HEK293 (cell line): Measurements from ENCODE around the gene DVL1.
A peak's percentile ranks its signal among the peaks of the same experiment; 100 is the strongest.

ENCODE experiments used
- GLIS1 ChIP-seq: fragments of 450-650 bp; formaldehyde crosslinking; IDR thresholded peaks from 2 replicates; pipeline ENCODE4 v1.5.1; 2016; ENCODE audit warnings: missing biosample characterization, missing genetic modification characterization
- KLF16 ChIP-seq: fragments of 450-650 bp; formaldehyde crosslinking; IDR thresholded peaks from 2 replicates; pipeline ENCODE4 v1.5.1; 2017; ENCODE audit warnings: missing biosample characterization, missing genetic modification characterization
- KLF8 ChIP-seq: fragments of 450-650 bp; formaldehyde crosslinking; IDR thresholded peaks from 2 replicates; pipeline ENCODE4 v1.5.1; 2016; ENCODE audit warnings: missing biosample characterization, missing genetic modification characterization
- PATZ1 ChIP-seq: fragments of 450-650 bp; formaldehyde crosslinking; IDR thresholded peaks from 2 replicates; pipeline ENCODE4 v1.5.1; 2016; ENCODE audit warnings: missing biosample characterization, missing genetic modification characterization
- SALL2 ChIP-seq: fragments of 450-650 bp; formaldehyde crosslinking; IDR thresholded peaks from 2 replicates; pipeline ENCODE4 v1.5.0; 2017; ENCODE audit warnings: missing biosample characterization, mild to moderate bottlenecking, missing genetic modification characterization, borderline replicate concordance
- SP3 ChIP-seq: fragments of 450-650 bp; formaldehyde crosslinking; IDR thresholded peaks from 2 replicates; pipeline ENCODE4 v1.5.1; 2016; ENCODE audit warnings: missing biosample characterization, missing genetic modification characterization
- ZBTB10 ChIP-seq: fragments of 450-650 bp; formaldehyde crosslinking; IDR thresholded peaks from 2 replicates; pipeline ENCODE4 v1.5.1; 2016; ENCODE audit warnings: missing biosample characterization, missing genetic modification characterization
- ZBTB11 ChIP-seq: fragments of 450-650 bp; formaldehyde crosslinking; conservative IDR thresholded peaks from 2 replicates; pipeline ENCODE4 v1.5.1; 2016; ENCODE audit warnings: low read depth, missing biosample characterization, missing genetic modification characterization
- ZBTB49 ChIP-seq: fragments of 450-650 bp; formaldehyde crosslinking; IDR thresholded peaks from 2 replicates; pipeline ENCODE4 v1.5.1; 2016; ENCODE audit warnings: missing biosample characterization, missing genetic modification characterization, low read depth
- ZBTB6 ChIP-seq: fragments of 450-650 bp; formaldehyde crosslinking; IDR thresholded peaks from 2 replicates; pipeline ENCODE4 v1.5.1; 2017; ENCODE audit warnings: missing biosample characterization, missing genetic modification characterization
- ZFHX2 ChIP-seq: fragments of 450-650 bp; formaldehyde crosslinking; conservative IDR thresholded peaks from 2 replicates; pipeline ENCODE4 v1.5.1; 2016; ENCODE audit warnings: missing biosample characterization, missing genetic modification characterization
- ZFP69B ChIP-seq: fragments of 450-650 bp; formaldehyde crosslinking; IDR thresholded peaks from 2 replicates; pipeline ENCODE4 v1.5.1; 2016; ENCODE audit warnings: missing biosample characterization, missing genetic modification characterization
- ZNF223 ChIP-seq: fragments of 450-650 bp; formaldehyde crosslinking; IDR thresholded peaks from 2 replicates; pipeline ENCODE4 v1.5.1; 2016; ENCODE audit warnings: missing biosample characterization, missing genetic modification characterization
- ZNF473 ChIP-seq: fragments of 450-650 bp; formaldehyde crosslinking; IDR thresholded peaks from 2 replicates; pipeline ENCODE4 v1.5.1; 2017; ENCODE audit warnings: missing biosample characterization, missing genetic modification characterization
- ZNF621 ChIP-seq: fragments of 450-650 bp; formaldehyde crosslinking; IDR thresholded peaks from 2 replicates; pipeline ENCODE4 v1.5.1; 2017; ENCODE audit warnings: missing biosample characterization, missing genetic modification characterization
- ZNF660 ChIP-seq: fragments of 450-650 bp; IDR thresholded peaks from 2 replicates; pipeline ENCODE4 v1.5.1; 2018; ENCODE audit warnings: missing biosample characterization, mild to moderate bottlenecking, missing genetic modification characterization
- ZNF701 ChIP-seq: fragments of 450-650 bp; formaldehyde crosslinking; IDR thresholded peaks from 2 replicates; pipeline ENCODE4 v1.5.1; 2016; ENCODE audit warnings: missing biosample characterization, missing genetic modification characterization
- ZNF785 ChIP-seq: fragments of 450-650 bp; formaldehyde crosslinking; IDR thresholded peaks from 2 replicates; pipeline ENCODE4 v1.5.1; 2016; ENCODE audit warnings: missing biosample characterization, missing genetic modification characterization
- ZXDB ChIP-seq: fragments of 450-650 bp; formaldehyde crosslinking; IDR thresholded peaks from 2 replicates; pipeline ENCODE4 v1.5.1; 2016; ENCODE audit warnings: missing biosample characterization, missing genetic modification characterization

The DVL1 gene

GRCh38 chr1:1324524-1325287 lies 24.5 kb downstream of the DVL1 start, which contains the start of the genes CPTP and INTS11 (continued):
- TF ChIP-seq ZBTB11 (tag by site-specific recombination) (peak; percentile 57; the same call in 1 of the 2 replicates), ZFHX2 (tag by site-specific recombination) (0 out of 2 replicates have a peak, but pooled peaks have one; percentile 40), ZFP69B (tag by site-specific recombination) (0 out of 2 replicates have a peak, but pooled peaks have one; percentile 13), SP3 (peak; percentile 73), ZNF223 (tag by site-specific recombination) (peak; percentile 97), ZNF701 (tag by site-specific recombination) (no peak), KLF16 (tag by site-specific recombination) (peak; percentile 70; the same call in 1 of the 2 replicates), ZNF473 (no peak), GLIS1 (tag by site-specific recombination) (peak; percentile 26; the same call in 1 of the 2 replicates), ZNF785 (tag by site-specific recombination) (no peak), PATZ1 (peak; percentile 59; the same call in 1 of the 2 replicates), ZBTB10 (tag by site-specific recombination) (peak; percentile 60; the same call in 1 of the 2 replicates), ZBTB49 (tag by site-specific recombination) (no peak), ZBTB6 (tag by site-specific recombination) (peak; percentile 52), ZNF621 (tag by site-specific recombination) (no peak), SALL2 (tag by site-specific recombination) (no peak), ZXDB (tag by site-specific recombination) (peak; percentile 9), ZNF660 (tag by site-specific recombination) (0 out of 2 replicates have a peak, but pooled peaks have one; percentile 11), KLF8 (tag by site-specific recombination) (peak; percentile 89)
